GM10266 (cell line): ENCODE measurements around the gene CIDEB.
"Not testable (repeated sequence)": the region's sequence is repeated elsewhere in the genome, so short reads cannot be mapped to it uniquely, and the experiment has no call there.

Experiments
- DNase-seq: peaks from one replicate; pipeline ENCODE4 v3.0.0; 2012; ENCODE audit errors: extremely low spot score
- CTCF ChIP-seq: IDR thresholded peaks from 2 replicates; pipeline ENCODE4 v1.5.1; 2012; ENCODE audit warnings: mild to moderate bottlenecking, low read depth; ENCODE audit not compliant: control insufficient read depth, insufficient read depth; ENCODE audit errors: missing control alignments

CIDEB gene

GRCh38 chr14:24307575-24308341 is at the start of gene CIDEB:
CIDEB (minus strand) TSS chr14:24307977; CDS start chr14:24307858, 119 bp downstream.
- TF ChIP-seq CTCF = peak; percentile 91
- peak; percentile 82 for DNase-seq

GRCh38 chr14:24356208-24356607 is 48.4 kb upstream of the CIDEB start:
- TF ChIP-seq CTCF = no peak
- DNase-seq = no peak

GRCh38 chr14:24355009-24355408 is 47.2 kb upstream of the CIDEB start:
- TF ChIP-seq CTCF = no peak
- DNase-seq = no peak

GRCh38 chr14:24354482-24354825 is 46.7 kb upstream of the CIDEB start:
- not testable (repeated sequence) for DNase-seq

DNA sequence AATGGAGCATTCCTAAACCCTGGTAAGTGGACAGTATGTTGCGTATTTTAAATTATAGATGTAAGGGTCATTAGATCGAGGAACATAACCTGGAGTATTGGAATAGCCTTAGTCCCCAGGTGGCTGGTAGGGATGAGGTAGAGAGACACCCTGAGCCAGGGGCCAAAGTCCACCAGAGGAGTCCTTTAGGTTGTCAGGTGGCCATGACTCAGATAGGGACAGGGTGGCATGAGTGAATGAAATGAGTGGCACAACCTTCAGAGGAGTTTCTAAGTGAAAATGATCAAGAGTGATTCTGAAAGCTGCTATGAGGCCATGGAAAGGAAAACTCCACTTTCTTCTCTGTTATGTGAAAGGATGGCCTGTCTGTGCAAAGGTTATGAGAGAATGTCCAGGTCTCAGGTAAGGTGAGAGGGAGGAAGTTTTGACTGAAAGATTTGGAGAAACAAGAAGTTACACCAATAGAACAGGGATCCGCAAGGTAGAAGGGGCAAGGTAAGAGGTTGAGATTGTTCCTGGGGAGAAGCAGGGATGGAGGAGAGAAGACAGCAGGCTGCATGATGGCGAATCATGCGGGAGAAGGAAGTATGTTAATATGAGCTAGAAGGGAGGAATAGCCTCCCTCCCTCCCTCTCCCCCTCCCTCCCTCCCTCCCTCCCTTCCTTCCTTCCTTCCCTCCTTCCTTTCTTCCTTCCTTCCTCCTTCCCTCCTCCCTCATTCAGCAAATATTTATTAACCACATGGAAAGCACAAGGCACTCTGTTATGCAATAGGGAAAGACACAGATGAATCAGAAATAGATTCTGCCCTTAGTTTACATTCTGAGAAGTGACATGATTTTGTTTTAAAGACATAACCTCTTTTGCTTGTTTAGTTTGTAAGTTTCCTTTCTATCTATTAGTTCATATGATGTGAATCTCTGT is 46.0 kb upstream of the CIDEB start:
- TF ChIP-seq CTCF = no peak

GRCh38 chr14:24351517-24351916 is 43.7 kb upstream of the CIDEB start:
- DNase-seq = no peak
- TF ChIP-seq CTCF = no peak

More for the DNA sequence above, 46.0 kb upstream of the CIDEB start:
- no peak for DNase-seq

DNA sequence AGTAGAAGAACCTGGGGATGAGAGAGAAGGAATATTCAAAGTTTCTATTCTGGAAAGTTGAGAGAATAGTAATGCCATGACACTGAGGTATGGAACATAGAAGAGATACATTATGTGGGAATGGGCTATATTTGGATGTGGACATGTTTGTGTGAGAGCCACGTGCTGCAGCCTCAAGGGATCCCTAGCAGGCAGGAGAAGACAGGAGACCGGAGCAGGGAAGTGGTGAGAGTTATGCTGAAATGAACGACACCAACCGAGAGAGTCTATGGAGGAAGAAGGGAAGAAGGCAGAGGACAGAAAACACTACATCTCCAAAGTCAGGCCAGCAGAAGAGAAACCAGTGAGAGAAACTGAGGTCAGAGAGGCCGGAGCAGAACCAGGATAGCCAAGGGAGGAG is 42.0 kb upstream of the CIDEB start:
- DNase-seq = no peak
- TF ChIP-seq CTCF = no peak
